ENCODE measurements around the gene SLC25A30. TPM values are rescaled to one million over a fixed set of nuclear protein-coding genes. Genes with fewer than 3 reads are reported as not detected.

Gene SLC25A30
- 9.0 and 12.8 TPM in 2 replicates for total RNA-seq

GRCh38 chr13:45417790-45418534 is at the start of gene SLC25A30:
TSS of gene SLC25A30 (minus strand) at chr13:45418373. CDS start at chr13:45411425, 6,948 bp downstream.

DNA sequence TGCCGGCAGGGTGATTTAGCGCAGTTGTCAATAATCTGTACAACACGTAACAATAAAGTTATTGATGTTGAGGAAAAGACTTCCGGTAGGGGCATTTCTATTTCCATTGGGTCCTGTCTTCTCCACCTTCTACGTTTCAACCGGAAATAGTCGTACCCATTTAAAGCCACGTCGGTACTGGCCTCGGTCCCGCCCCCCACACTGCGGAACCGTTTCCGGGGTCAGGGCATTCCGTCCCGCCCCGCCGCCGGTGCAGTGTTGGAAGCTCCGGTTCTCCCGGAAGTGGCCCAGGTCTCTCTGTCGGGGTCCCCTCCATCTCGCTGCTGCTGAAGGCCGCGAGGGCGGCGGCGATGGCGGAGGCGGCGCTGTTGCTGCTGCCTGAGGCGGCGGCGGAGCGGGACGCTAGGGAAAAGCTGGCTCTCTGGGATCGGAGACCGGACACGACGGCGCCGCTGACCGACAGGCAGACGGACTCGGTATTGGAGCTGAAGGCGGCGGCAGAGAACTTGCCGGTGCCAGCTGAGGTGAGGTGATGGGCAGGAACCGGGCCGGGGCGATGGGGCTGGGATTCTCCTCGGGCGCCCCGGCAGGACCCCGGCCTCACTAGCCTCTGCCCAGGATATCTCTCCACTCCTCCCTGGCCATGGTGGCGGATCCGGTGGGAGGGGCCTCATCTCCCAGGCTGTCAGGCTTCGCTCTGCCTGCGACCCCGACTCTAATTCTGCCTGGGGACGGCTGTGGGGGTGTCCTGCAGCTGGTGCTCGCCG is 46.7 kb upstream of the SLC25A30 start, which contains the start of gene COG3:
Gene COG3, plus strand, starts transcription at position 253 of the 767 bp plus-strand sequence. Its CDS starts 98 bp downstream, at position 351.

Other genes with a start within 250 kb of the SLC25A30 start
- gene KCTD4, start 217.3 kb downstream of the SLC25A30 start, total RNA-seq: 0.09 and 0.14 TPM in 2 replicates
- 3,429 and 4,775 TPM in 2 replicates for gene TPT1, start 77.2 kb downstream of the SLC25A30 start, total RNA-seq
- 29.7 and 31.9 TPM in 2 replicates for gene COG3, start 46.6 kb upstream of the SLC25A30 start, total RNA-seq
- not detected in 2 replicates for gene ERICH6B, start 197.4 kb upstream of the SLC25A30 start, total RNA-seq